Panc1 (cell line): ENCODE data around the gene KCNT1. TPM values are rescaled to one million over a fixed set of nuclear protein-coding genes. Genes with fewer than 3 reads are reported as not detected.

Experiments
- ATAC-seq: fragments of 200-7000 bp; cut with Tn5 transposase; 2 replicates; pipeline ENCODE4 v1.9.1; 2020; ENCODE audit warnings: mild to moderate bottlenecking, moderate library complexity
- BruUV-seq: library from RNA; stranded (reverse); fragments of 400-500 nt; replicated peaks from 2 replicates; lab custom pipeline; 2021; lab: Mats Ljungman, UMichigan
- CTCF ChIA-PET: fragments of 300-600 bp; sonication (Branson Sonifier 250); formaldehyde crosslinking; loops from one replicate; lab custom pipeline; 2022; ENCODE audit warnings: antibody characterized with exemption; lab: Charles Lee
- POLR2A ChIA-PET: fragments of 300-600 bp; sonication (Branson Sonifier 250); formaldehyde crosslinking; loops from one replicate; lab custom pipeline; 2022; ENCODE audit warnings: antibody characterized with exemption; lab: Charles Lee
- DNase-seq: peaks from one replicate; pipeline ENCODE4 v3.0.0-alpha.2; 2010; ENCODE audit warnings: low read depth, low spot score
- H3K27ac ChIP-seq: 2 replicates; pipeline ENCODE4 v1.5.1; 2011; ENCODE audit warnings: mild to moderate bottlenecking, low read length, inconsistent platforms
- H3K27me3 ChIP-seq: fragments of 200-500 bp; sonication (Bioruptor generic); 2 replicates; pipeline ENCODE4 v1.6.0; 2014; ENCODE audit warnings: low read length, inconsistent platforms; ENCODE audit not compliant: control insufficient read depth, insufficient read depth
- H3K36me3 ChIP-seq: fragments of 200-500 bp; sonication (Bioruptor generic); 2 replicates; pipeline ENCODE4 v1.5.1; 2014; ENCODE audit warnings: inconsistent platforms, mild to moderate bottlenecking, low read length, moderate library complexity; ENCODE audit not compliant: control insufficient read depth, insufficient read depth
- H3K4me1 ChIP-seq: 2 replicates; pipeline ENCODE4 v1.5.1; 2011; ENCODE audit warnings: inconsistent platforms, mild to moderate bottlenecking, low read length, moderate library complexity; ENCODE audit not compliant: control insufficient read depth, insufficient read depth
- H3K4me3 ChIP-seq, 2 experiments: 2 replicates each; pipeline ENCODE4 v1.5.1; 2011 to 2012; ENCODE audit warnings: low read depth in 2 of 2, low read length in 2 of 2, mild to moderate bottlenecking in 2 of 2, inconsistent platforms in 1 of 2, moderate library complexity in 1 of 2
- H3K9me3 ChIP-seq: fragments of 200-500 bp; sonication (Bioruptor generic); 2 replicates; pipeline ENCODE4 v1.5.1; 2014; ENCODE audit warnings: low read depth, mild to moderate bottlenecking, inconsistent platforms, low read length, moderate library complexity; ENCODE audit not compliant: control insufficient read depth, insufficient read depth
- POLR2AphosphoS5 ChIP-seq: IDR thresholded peaks from 2 replicates; pipeline ENCODE4 v1.6.1; 2012; ENCODE audit warnings: mild to moderate bottlenecking, low read depth, low read length, moderate library complexity
- SIN3A ChIP-seq: IDR thresholded peaks from 2 replicates; pipeline ENCODE4 v1.6.1; 2012; ENCODE audit warnings: low read depth, mild to moderate bottlenecking, low read length, moderate library complexity, borderline replicate concordance; ENCODE audit not compliant: insufficient read depth
- TCF7L2 ChIP-seq: IDR thresholded peaks from 2 replicates; pipeline ENCODE4 v1.6.1; 2011; ENCODE audit warnings: mild to moderate bottlenecking, low read depth, low read length, inconsistent platforms
- in situ Hi-C: cut with HindIII; loops from 2 replicates; pipeline ENCODE4 v1.10.0; 2016; ENCODE audit warnings: low sequenced_read_pairs, low pct_unique_long_range_greater_than_20kb
- intact Hi-C: fragments of 100-400 bp; cut with micrococcal nuclease; formaldehyde crosslinking; loops from one replicate; pipeline ENCODE4 v1.10.0; 2022; ENCODE audit not compliant: unreplicated experiment
- total RNA-seq: library from RNA; stranded (reverse); gene quantifications from one replicate; pipeline ENCODE4 v1.2.1, GENCODE V29; 2021; ENCODE audit not compliant: unreplicated experiment
- TF ChIP-seq, protein P1 (sequence below), 2 experiments: IDR thresholded peaks; 2 replicates each; pipeline ENCODE4 v1.6.1; 2011 to 2012; ENCODE audit warnings: low read depth in 2 of 2, control low read depth in 1 of 2, low read length in 1 of 2, mild to moderate bottlenecking in 1 of 2, moderate library complexity in 1 of 2; ENCODE audit not compliant: insufficient read depth in 1 of 2
- TF ChIP-seq, protein P2 (sequence below): fragments of 450-650 bp; IDR thresholded peaks from 2 replicates; pipeline ENCODE4 v1.5.1; 2017; ENCODE audit warnings: mild to moderate bottlenecking

Gene KCNT1
- total RNA-seq, 1 experiment from 2014 or later, result not detected

DNA sequence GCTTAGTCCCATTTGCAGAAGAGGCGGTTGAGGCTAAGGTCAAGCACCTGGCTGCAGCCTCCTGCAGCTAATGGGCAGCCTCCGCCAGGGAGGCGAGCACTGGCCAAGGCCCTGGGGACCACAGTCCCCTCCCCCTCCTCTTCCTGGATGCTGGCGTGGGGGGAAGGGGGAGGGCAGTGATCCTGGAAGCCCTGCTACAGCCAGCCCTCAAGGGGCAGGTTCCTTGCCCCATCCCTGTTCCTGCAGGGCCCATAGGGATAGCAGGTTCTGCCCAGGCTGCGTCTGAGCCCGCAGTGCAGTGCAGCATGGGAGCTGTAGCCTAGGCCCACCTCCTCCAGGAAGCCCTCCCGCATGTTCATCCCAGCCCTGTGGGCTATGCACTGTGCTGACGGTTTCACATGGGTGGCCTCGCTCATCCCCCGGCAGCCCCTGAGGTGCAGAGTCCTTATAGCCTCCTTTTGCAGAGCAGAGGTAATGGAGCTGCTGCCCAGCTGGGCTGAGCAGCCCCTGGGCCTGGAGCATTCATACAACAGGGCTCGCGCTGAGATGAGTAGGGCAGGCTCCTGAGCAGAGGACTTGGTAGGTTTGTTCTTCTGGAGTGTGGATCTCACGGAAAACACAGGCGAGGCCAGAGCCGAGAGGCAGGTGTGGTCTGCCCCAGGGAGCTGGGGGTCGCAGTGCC is 36.0 kb downstream of the KCNT1 start:
- Histone ChIP-seq H3K27ac (no peak overlapping the region), H3K9me3 (no peaks in the 10 kb centered on the region), H3K4me3 (no peak overlapping the region), H3K27me3 (no peaks in the 10 kb centered on the region), H3K36me3 (no peaks in the 10 kb centered on the region), H3K4me1 (no peaks in the 10 kb centered on the region)
- in situ Hi-C loops (no loop called here), intact Hi-C loops (no loop called here)
- ChIA-PET POLR2A (interaction anchor here (0.5 to 0.7 kb wide), 2 partner anchors 95 to 350 kb away, joined by 4 to 10 read pairs; no protein-coding TSS in a partner anchor), CTCF (no interaction called here)
- no TSS peak for BruUV-seq
- peak; percentile 51 for ATAC-seq
- DNase-seq, result no peak
- TF ChIP-seq SIN3A, result no peak
- TF ChIP-seq, protein P1, sequence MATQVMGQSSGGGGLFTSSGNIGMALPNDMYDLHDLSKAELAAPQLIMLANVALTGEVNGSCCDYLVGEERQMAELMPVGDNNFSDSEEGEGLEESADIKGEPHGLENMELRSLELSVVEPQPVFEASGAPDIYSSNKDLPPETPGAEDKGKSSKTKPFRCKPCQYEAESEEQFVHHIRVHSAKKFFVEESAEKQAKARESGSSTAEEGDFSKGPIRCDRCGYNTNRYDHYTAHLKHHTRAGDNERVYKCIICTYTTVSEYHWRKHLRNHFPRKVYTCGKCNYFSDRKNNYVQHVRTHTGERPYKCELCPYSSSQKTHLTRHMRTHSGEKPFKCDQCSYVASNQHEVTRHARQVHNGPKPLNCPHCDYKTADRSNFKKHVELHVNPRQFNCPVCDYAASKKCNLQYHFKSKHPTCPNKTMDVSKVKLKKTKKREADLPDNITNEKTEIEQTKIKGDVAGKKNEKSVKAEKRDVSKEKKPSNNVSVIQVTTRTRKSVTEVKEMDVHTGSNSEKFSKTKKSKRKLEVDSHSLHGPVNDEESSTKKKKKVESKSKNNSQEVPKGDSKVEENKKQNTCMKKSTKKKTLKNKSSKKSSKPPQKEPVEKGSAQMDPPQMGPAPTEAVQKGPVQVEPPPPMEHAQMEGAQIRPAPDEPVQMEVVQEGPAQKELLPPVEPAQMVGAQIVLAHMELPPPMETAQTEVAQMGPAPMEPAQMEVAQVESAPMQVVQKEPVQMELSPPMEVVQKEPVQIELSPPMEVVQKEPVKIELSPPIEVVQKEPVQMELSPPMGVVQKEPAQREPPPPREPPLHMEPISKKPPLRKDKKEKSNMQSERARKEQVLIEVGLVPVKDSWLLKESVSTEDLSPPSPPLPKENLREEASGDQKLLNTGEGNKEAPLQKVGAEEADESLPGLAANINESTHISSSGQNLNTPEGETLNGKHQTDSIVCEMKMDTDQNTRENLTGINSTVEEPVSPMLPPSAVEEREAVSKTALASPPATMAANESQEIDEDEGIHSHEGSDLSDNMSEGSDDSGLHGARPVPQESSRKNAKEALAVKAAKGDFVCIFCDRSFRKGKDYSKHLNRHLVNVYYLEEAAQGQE (IDR thresholded peaks at IDR 0.05; ENCODE audit: insufficient read depth in 1 of 2, low read depth in 2 of 2, low read length in 1 of 2), result no peak
- TF ChIP-seq TCF7L2, result no peak
- no peak for TF ChIP-seq POLR2AphosphoS5
- TF ChIP-seq, protein P2, sequence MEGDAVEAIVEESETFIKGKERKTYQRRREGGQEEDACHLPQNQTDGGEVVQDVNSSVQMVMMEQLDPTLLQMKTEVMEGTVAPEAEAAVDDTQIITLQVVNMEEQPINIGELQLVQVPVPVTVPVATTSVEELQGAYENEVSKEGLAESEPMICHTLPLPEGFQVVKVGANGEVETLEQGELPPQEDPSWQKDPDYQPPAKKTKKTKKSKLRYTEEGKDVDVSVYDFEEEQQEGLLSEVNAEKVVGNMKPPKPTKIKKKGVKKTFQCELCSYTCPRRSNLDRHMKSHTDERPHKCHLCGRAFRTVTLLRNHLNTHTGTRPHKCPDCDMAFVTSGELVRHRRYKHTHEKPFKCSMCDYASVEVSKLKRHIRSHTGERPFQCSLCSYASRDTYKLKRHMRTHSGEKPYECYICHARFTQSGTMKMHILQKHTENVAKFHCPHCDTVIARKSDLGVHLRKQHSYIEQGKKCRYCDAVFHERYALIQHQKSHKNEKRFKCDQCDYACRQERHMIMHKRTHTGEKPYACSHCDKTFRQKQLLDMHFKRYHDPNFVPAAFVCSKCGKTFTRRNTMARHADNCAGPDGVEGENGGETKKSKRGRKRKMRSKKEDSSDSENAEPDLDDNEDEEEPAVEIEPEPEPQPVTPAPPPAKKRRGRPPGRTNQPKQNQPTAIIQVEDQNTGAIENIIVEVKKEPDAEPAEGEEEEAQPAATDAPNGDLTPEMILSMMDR, result no peak

DNA sequence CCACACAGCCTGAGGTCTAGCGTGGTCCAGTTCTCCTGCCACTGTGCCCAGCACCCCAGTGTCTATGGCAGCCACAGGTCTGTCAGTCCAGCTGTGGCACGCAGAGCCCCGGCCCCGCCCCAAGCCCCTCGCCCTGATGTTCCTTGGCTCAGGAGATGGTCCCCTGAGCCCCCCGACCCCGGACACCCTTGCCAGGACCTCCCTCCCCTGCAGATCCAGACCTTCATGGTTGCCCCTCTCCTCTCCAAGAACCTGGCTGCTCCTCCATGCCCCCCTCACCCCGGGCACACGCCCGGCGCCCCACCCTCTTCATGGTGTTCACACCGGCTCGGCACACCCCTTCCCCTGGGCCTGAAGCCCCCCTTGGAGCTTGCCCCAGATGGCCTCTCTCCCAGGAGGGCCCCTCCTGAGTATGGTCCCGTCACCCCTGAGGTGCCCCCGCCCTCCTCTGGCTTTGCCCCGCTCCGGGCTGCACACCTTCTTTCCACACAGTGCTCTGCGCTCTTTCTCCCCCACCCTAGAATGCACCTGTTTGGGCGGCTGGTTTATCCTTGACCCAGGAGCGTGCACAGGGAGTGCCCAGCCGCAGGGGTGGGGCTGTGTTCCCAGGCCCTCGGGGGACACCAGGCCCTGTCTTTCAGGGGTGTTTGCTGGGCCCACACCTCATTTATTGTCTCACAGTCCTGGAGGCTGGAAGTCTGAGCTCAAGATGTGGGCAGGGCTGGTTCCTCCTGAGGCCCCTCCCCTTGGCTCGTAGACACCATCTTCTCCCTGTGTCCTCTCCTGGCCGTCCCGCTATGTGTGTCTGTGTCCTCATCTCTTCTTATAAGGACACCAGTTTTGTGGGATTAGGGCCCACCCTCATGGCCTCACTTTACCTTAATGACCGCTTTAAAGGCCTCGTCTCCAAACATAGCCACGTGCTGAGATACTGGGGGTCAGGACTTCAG is 37.6 kb downstream of the KCNT1 start:
- Histone ChIP-seq H3K27ac (no peak overlapping the region), H3K4me3 (no peak overlapping the region), H3K4me1 (no peaks in the 10 kb centered on the region), H3K36me3 (no peaks in the 10 kb centered on the region), H3K27me3 (no peaks in the 10 kb centered on the region), H3K9me3 (no peaks in the 10 kb centered on the region)
- no peak for DNase-seq
- ChIA-PET POLR2A (no interaction called here), CTCF (no interaction called here)
- intact Hi-C loops (no loop called here), in situ Hi-C loops (no loop called here)
- BruUV-seq, result no TSS peak
- ATAC-seq, result no peak
- TF ChIP-seq, protein P2, result no peak
- TF ChIP-seq TCF7L2, result no peak
- TF ChIP-seq, protein P1 (IDR thresholded peaks at IDR 0.05; ENCODE audit: insufficient read depth in 1 of 2, low read depth in 2 of 2, low read length in 1 of 2), result no peak
- TF ChIP-seq SIN3A, result no peak
- TF ChIP-seq POLR2AphosphoS5, result no peak
